Mesodermal cell (in vitro differentiated cells): Measurements from ENCODE around the gene ENOPH1.
"Not testable (repeated sequence)": the region's sequence is repeated elsewhere in the genome, so short reads cannot be mapped to it uniquely, and the experiment has no call there.

Experiments
- H3K27ac ChIP-seq: 2 replicates; pipeline ENCODE4 v1.7.0; 2013; ENCODE audit warnings: mild to moderate bottlenecking, low read depth, low read length, moderate library complexity; ENCODE audit not compliant: severe bottlenecking
- H3K36me3 ChIP-seq: 2 replicates; pipeline ENCODE4 v1.7.1; 2013; ENCODE audit warnings: mild to moderate bottlenecking, low read length, moderate library complexity; ENCODE audit not compliant: control insufficient read depth, insufficient read depth
- H3K4me1 ChIP-seq: one replicate; pipeline ENCODE4 v1.7.1; 2013; ENCODE audit warnings: mild to moderate bottlenecking, low read length; ENCODE audit not compliant: insufficient read depth, control insufficient read depth, poor library complexity, severe bottlenecking
- H3K4me3 ChIP-seq: 2 replicates; pipeline ENCODE4 v1.7.0; 2013; ENCODE audit warnings: low read length, control low read depth, mild to moderate bottlenecking; ENCODE audit not compliant: insufficient read depth, poor library complexity, severe bottlenecking; ENCODE audit errors: extremely low read depth
- H3K9me3 ChIP-seq: 2 replicates; pipeline ENCODE4 v1.7.1; 2013; ENCODE audit warnings: mild to moderate bottlenecking, low read length, moderate library complexity; ENCODE audit not compliant: control insufficient read depth
- WGBS, 2 experiments: methylation state at CpG; one replicate each; pipeline ENCODE4 v1.1.5; 2013; ENCODE audit warnings: missing lambda C conversion rate in 2 of 2; ENCODE audit not compliant: insufficient coverage in 2 of 2; 5-methylcytosine and 5-hydroxymethylcytosine counted together

The ENOPH1 gene

DNA sequence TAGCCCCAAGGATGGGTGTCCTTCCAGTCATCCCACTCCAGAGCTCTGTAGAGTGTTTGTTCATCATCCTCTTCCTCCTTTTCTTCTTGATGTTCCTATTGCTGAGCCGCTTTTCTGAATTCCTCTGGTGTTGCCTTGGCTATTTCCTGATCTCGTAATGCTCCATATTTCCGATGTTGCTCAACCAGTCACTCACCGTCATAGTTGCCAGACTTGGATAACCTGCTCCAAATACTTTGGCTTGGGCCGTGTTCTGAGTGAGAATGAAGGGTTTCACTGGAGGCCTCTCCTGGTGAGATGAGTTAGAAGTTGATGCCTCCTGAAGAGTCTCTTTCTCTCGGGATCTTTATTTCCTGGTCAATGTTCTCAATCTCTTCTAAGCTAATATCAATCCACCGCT lies 28.8 kb upstream of the ENOPH1 start:
- Histone ChIP-seq H3K9me3 (no peaks in the 10 kb centered on the region), H3K36me3 (no peaks in the 10 kb centered on the region), H3K4me3 (no peak overlapping the region), H3K4me1 (no peaks in the 10 kb centered on the region), H3K27ac (no peak overlapping the region)
- 96% methylated on average over 6 of the region's 7 CpGs for WGBS, 2 experiments

DNA sequence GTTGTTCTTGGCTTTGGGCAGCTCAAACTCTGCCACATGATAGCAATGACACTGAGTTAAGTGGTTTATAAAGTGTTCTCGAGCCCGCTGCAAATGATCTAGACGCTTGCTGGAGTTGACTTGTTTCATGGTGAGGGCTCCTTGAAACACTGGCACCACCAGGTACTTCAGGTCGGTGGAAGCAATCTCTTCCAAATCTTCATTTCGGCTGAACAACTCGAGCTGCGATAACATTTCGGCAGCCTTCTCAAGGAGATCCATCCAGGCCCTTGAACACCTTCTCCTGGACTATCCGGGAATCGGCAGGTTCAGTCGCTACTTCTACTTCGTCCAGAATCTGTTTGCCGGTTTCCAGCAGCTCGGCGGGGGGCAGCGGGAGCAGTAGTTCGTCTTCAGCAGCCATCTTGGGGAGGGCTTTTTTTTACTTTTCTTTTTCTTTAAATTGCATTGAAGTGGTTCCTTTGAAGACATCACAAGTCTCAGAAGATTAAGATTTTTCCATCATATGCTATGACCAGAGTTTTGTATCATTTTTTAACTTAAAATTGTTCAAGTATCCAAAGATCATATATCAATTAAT lies 28.1 kb upstream of the ENOPH1 start:
- Histone ChIP-seq H3K4me3 (no peak overlapping the region), H3K4me1 (no peaks in the 10 kb centered on the region), H3K9me3 (no peaks in the 10 kb centered on the region), H3K36me3 (no peaks in the 10 kb centered on the region), H3K27ac (no peak overlapping the region)
- WGBS, 2 experiments, result 86 to 88% methylated on average over 17 of the region's 17 CpGs

DNA sequence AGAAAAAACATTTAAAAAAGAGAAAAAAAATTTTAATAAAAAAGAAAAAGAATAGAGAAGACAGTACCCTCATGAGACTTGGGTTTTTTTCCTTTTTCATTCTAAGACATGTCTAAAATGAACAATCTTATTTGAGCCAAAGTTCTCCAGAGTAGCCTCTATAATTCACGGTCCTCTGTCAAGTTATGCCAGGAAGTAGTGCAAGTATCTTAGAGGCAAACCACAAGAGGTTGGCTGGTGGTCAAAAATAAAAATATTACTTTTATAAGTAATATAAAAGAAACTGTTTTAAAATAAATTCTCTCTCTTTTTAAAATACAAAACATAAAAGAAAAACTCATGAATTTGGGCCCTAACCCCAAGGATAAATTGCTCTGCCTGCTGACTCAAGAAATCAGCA lies 26.7 kb upstream of the ENOPH1 start:
- no peak overlapping the region for H3K4me3 ChIP-seq
- H3K4me1 ChIP-seq, result no peaks in the 10 kb centered on the region
- H3K36me3 ChIP-seq, result no peaks in the 10 kb centered on the region
- H3K27ac ChIP-seq, result no peak overlapping the region
- no CpG with 5 or more reads among the region's 1 CpG for WGBS, 2 experiments
- no peaks in the 10 kb centered on the region for H3K9me3 ChIP-seq

DNA sequence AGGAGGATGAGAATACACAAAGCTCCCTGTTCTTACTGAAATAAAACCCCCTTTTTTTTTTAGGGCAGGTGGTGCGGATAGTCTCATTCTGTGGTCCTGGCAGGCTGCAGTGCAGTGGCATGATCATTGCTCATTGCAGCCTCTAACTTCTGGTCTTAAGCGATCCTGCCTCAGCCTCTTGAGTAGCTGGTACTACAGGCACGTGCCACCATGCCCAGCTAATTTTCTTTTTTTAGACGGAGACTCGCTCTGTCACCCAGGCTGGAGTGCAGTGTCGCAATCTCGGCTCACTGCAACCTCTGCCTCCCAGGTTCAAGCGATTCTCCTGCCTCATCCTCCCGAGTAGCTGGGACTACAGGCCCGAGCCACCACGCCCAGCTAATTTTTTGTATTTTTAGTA lies 15.3 kb upstream of the ENOPH1 start:
- H3K27ac ChIP-seq, H3K9me3 ChIP-seq, H3K4me1 ChIP-seq, H3K4me3 ChIP-seq, H3K36me3 ChIP-seq: not testable (repeated sequence)
- 89 to 90% methylated on average over 7 to 11 of the region's 11 CpGs for WGBS, 2 experiments

DNA sequence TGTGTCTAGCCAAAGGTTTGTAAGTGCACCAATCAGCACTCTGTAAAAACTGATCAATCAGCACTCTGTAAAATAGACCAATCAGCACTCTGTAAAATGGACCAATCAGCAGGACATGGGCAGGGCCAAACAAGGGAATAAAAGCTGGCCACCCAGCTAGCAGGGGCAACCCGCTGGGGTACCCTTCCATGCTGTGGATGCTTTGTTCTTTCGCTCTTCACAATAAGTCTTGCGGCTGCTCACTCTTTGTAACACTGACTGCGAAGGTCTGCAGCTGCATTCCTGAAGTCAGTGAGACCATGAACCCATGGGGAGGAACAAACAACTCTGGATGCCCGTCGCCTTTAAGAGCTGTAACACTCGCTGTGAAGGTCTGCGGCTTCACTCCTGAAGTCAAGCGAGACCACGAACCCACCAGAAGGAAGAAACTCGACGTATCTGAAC lies 14.4 kb upstream of the ENOPH1 start:
- H3K4me1 ChIP-seq, result peaks cover under 1% of the 10 kb centered on the region
- no peak overlapping the region for H3K4me3 ChIP-seq
- H3K36me3 ChIP-seq, result no peaks in the 10 kb centered on the region
- 75 to 78% methylated on average over 11 to 12 of the region's 12 CpGs for WGBS, 2 experiments
- no peaks in the 10 kb centered on the region for H3K9me3 ChIP-seq
- H3K27ac ChIP-seq, result no peak overlapping the region

DNA sequence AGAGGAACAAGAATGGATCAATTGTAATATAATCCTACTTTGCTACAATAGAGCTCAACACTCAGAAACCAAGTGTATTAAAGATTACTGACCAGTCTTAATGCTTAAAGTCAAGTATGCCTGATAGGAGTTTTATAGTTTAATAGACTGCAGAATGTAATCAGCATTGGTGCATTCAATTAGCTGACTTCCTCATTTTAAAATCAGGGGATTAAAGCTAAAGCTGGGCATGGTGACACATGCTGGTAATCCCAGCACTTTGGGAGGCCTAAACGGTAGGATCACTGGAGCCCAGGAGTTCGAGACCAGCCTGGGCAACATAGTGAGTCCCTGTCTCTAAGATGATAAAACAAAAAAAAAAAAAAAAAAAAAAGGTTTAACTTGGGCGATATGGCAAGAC lies 10.9 kb upstream of the ENOPH1 start:
- 100% methylated on average over 1 of the region's 3 CpGs; no CpG with 5 or more reads in 1 of the 2 experiments for WGBS, 2 experiments
- H3K4me1 ChIP-seq, result no peaks in the 10 kb centered on the region
- no peaks in the 10 kb centered on the region for H3K9me3 ChIP-seq
- no peak overlapping the region for H3K27ac ChIP-seq
- no peak overlapping the region for H3K4me3 ChIP-seq
- H3K36me3 ChIP-seq, result peaks cover 20% of the 10 kb centered on the region

DNA sequence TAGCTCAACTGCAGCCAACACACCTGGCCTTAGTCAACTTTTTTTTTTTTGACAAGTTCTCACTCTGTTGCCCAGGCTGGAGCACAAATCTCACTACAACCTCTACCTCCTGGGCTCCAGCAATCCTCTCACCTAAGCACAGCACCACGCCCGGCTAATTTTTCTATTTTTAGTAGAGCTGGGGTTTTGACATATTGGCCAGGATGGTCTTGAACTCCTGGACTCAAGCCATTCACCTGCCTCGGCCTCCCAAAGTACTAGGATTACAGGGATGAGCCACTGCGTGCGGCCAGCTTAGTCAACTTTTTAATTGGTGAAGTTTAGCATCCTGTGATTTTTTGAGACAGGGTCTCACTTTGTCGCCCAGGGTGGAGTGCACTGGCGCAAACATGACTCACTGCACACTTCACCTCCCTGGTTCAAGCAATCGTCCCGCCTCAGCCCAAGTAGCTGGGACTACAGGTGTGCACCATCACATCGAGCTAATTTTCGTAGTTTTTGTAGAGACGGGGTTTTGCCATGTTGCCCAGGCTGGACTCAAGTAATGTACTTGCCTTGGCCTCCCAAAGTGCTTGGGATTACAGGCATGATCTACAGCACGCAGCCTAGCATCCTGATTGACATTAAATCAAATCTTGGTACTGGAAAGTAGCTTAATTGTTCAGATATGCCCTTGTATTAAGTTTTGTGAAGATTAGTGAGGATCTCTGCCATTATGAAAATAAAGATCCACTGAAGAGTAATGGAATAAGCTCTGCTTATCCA lies 8.4 kb upstream of the ENOPH1 start:
- 83 to 88% methylated on average over 12 of the region's 13 CpGs for WGBS, 2 experiments
- H3K36me3 ChIP-seq, result peaks cover 42% of the 10 kb centered on the region
- H3K9me3 ChIP-seq, result no peaks in the 10 kb centered on the region
- no peak overlapping the region for H3K27ac ChIP-seq
- no peak overlapping the region for H3K4me3 ChIP-seq
- peaks cover 1% of the 10 kb centered on the region for H3K4me1 ChIP-seq

DNA sequence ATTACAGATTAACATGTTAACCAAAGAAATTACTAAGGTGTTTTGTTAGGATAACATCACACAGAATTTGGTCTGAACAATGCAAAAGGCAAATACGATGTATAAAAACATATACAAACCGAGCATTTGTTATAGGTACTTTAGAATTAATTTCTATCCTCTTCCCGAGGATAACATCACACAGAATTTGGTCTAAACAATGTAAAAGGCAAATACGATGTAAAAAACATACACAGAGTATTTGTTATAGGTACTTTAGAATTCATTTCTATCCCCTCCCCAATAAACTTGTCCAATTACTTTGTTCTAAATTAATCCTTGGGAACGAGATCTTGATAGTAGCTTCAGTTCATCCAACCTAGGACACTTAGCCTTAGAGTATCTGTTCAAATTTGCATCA lies 7.8 kb upstream of the ENOPH1 start:
- peaks cover 3% of the 10 kb centered on the region for H3K4me1 ChIP-seq
- WGBS, 2 experiments, result no CpG with 5 or more reads among the region's 5 CpGs
- H3K4me3 ChIP-seq, result no peak overlapping the region
- H3K27ac ChIP-seq, result no peak overlapping the region
- peaks cover 48% of the 10 kb centered on the region for H3K36me3 ChIP-seq
- no peaks in the 10 kb centered on the region for H3K9me3 ChIP-seq

DNA sequence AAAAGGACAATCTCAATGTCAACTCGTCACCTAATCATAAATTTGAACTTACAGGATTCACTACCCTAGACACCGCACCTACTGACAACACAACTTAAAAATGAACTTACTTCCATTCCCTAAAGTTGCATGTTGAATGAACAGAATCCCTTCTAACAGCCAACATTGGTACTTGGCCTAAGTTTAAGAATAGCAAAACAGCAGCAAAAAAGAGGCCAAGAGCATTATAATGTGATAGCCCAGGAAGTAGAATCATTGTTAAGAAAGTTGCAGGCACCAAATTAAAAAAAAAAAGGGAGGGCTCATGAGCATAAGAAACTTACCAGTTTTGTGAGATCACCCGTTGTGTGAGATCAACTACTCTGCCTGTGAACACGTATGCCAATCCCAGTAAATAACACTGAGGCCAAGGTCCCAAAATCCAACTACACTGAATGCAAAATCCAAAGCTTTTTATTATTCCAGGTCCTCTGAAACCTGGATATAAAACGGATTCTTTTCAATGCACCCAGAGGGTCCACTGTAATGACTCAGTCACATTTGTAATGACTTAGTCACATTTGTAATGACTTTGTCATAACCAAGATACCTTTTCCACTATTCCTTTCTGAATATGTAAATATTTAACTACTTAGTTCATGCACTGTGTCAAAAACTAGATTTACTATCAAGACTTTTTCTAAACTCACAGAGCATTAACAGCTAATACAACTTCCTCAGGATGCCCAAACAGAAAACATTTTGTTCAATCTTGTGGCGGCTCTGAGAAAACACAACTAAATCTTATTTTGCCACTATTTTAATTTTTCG lies 6.9 kb upstream of the ENOPH1 start:
- Histone ChIP-seq H3K27ac (peak overlapping the region; percentile 39), H3K36me3 (peaks cover 57% of the 10 kb centered on the region)

DNA sequence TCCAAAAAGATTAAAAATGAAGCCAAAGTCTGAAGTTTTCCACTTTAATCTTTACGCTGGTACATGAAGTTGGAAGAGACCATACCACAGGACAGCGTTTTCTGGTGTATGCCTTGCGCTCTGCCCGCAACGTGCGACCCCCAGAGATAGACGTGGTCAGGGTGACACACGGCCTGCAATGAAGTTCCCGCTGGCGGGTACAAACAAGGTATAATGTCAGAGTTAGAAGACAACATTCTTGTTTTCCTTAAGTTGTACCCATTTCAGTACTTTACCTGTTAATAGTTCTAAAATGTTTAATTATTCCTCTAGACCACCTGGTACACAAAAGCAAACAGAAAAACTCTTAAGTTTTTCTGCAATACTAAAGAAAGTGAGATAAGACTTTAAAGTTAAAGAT lies 4.9 kb upstream of the ENOPH1 start:
- Histone ChIP-seq H3K36me3 (peaks cover 59% of the 10 kb centered on the region), H3K27ac (no peak overlapping the region), H3K4me1 (peaks cover 3% of the 10 kb centered on the region), H3K4me3 (no peak overlapping the region), H3K9me3 (no peaks in the 10 kb centered on the region)
- 98% methylated on average over 8 of the region's 10 CpGs for WGBS, 2 experiments

More for the DNA sequence above, 6.9 kb upstream of the ENOPH1 start:
- 85 to 95% methylated on average over 2 to 5 of the region's 7 CpGs for WGBS, 2 experiments
- Histone ChIP-seq H3K9me3 (no peaks in the 10 kb centered on the region), H3K4me3 (no peak overlapping the region), H3K4me1 (peaks cover 3% of the 10 kb centered on the region)
